A673 (cell line): ENCODE data around the gene SARDH. TPM values are rescaled to one million over a fixed set of nuclear protein-coding genes. Genes with fewer than 3 reads are reported as not detected.

Experiments used
- BruUV-seq: library from RNA; stranded (reverse); fragments of 400-500 nt; replicated peaks from 2 replicates; lab custom pipeline; 2021; lab: Mats Ljungman, UMichigan
- CTCF ChIA-PET: fragments of 300-600 bp; sonication (Branson Sonifier 250); formaldehyde crosslinking; loops from one replicate; lab custom pipeline; 2022; ENCODE audit warnings: antibody characterized with exemption; lab: Charles Lee
- POLR2A ChIA-PET: fragments of 300-600 bp; sonication (Branson Sonifier 250); formaldehyde crosslinking; loops from one replicate; lab custom pipeline; 2022; ENCODE audit warnings: antibody characterized with exemption; ENCODE audit not compliant: low non-redundant PET; lab: Charles Lee
- DNase-seq: peaks from one replicate; pipeline ENCODE4 v3.0.0-alpha.2; 2015; ENCODE audit warnings: low spot score
- H3K27ac ChIP-seq: fragments of 200-600 bp; sonication (generic); 2 replicates; pipeline ENCODE4 v1.5.1; 2016; ENCODE audit warnings: mixed run types, low read depth, mild to moderate bottlenecking, mixed read lengths, antibody characterized with exemption, low read length; ENCODE audit not compliant: poor library complexity, severe bottlenecking
- H3K27me3 ChIP-seq: fragments of 200-600 bp; sonication (generic); replicated peaks from 2 replicates; pipeline ENCODE4 v1.6.1; 2017; ENCODE audit warnings: mixed run types, low read depth, mild to moderate bottlenecking, mixed read lengths, antibody characterized with exemption, low read length; ENCODE audit not compliant: insufficient read depth, poor library complexity
- H3K36me3 ChIP-seq: fragments of 200-600 bp; sonication (generic); 2 replicates; pipeline ENCODE4 v1.6.1; 2016; ENCODE audit warnings: mixed run types, mild to moderate bottlenecking, mixed read lengths, antibody characterized with exemption, low read length; ENCODE audit not compliant: insufficient read depth, poor library complexity, severe bottlenecking
- H3K4me1 ChIP-seq: fragments of 200-600 bp; sonication (generic); 2 replicates; pipeline ENCODE4 v1.6.1; 2017; ENCODE audit warnings: mixed run types, mild to moderate bottlenecking, mixed read lengths, antibody characterized with exemption, low read length; ENCODE audit not compliant: insufficient read depth, poor library complexity, severe bottlenecking
- H3K4me3 ChIP-seq: fragments of 200-600 bp; sonication (generic); 2 replicates; pipeline ENCODE4 v1.5.1; 2016; ENCODE audit warnings: low read depth, mixed run types, mild to moderate bottlenecking, mixed read lengths, low read length; ENCODE audit not compliant: poor library complexity, severe bottlenecking
- H3K9me3 ChIP-seq: fragments of 200-600 bp; sonication (generic); 2 replicates; pipeline ENCODE4 v1.6.1; 2016; ENCODE audit warnings: mixed run types, low read depth, mild to moderate bottlenecking, mixed read lengths, antibody characterized with exemption, low read length; ENCODE audit not compliant: poor library complexity, severe bottlenecking
- EZH2 ChIP-seq: fragments of 200-600 bp; sonication (generic); IDR thresholded peaks from 2 replicates; pipeline ENCODE4 v1.6.1; 2017; ENCODE audit warnings: borderline replicate concordance, low read depth, mild to moderate bottlenecking, mixed read lengths, antibody characterized with exemption, low read length; ENCODE audit not compliant: poor library complexity, severe bottlenecking
- intact Hi-C: fragments of 100-400 bp; cut with micrococcal nuclease; formaldehyde crosslinking; loops from one replicate; pipeline ENCODE4 v1.10.0; 2022; ENCODE audit not compliant: unreplicated experiment
- total RNA-seq: library from RNA; stranded (reverse); gene quantifications from 2 replicates; pipeline ENCODE4 v1.2.3, GENCODE V29; 2021
- TF ChIP-seq, protein P1 (sequence below): fragments of 300-800, 200-600 bp; sonication (generic); conservative IDR thresholded peaks from 2 replicates; pipeline ENCODE4 v1.5.1; 2017; ENCODE audit warnings: low read depth, mild to moderate bottlenecking, antibody characterized with exemption, low read length, moderate library complexity, mixed read lengths

Gene SARDH
- total RNA-seq, 1 experiment from 2014 or later, result 0.37 TPM

DNA sequence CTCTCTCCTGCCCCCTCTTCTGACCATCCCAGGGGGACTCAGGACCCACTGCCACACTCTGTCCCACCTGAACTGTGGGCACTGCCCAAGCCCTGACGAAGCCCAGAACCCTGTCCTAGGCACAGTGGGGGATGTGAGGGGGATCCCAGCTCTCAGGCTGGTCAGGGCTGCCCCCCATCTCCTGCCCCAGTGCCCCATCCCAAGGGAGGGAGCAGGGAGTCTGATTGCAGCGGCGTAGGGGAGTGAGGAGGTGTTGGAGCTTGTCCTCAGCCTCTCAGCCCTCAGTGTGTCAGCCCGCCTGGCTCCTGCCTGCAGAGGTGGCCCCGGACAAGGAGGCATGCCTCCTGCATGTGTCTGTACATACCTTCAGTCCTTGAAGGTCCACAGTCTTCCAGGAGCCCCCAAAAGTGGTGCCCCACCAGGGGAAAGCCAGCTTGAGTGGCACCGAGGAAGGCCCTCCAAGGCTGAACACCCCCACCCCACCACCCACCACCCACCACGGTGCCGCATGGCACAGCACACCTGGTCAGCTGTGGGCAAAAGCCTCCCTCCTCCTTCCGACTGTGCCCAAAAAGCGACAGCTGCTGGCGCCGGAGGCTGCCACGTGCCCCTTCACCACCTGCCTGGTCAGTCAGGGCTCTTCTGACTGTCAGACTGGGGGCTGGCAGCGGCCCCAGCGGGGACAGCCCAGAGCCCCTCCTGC lies 930 bp downstream of the SARDH start:
- intact Hi-C loops, result no loop called here
- no peak overlapping the region for H3K27ac ChIP-seq

GRCh38 chr9:133735931-133736330 lies 2.2 kb downstream of the SARDH start:
- Histone ChIP-seq H3K27ac (no peak overlapping the region), H3K36me3 (no peaks in the 10 kb centered on the region), H3K9me3 (no peaks in the 10 kb centered on the region), H3K27me3 (no peaks in the 10 kb centered on the region), H3K4me1 (peaks cover 7% of the 10 kb centered on the region), H3K4me3 (no peak overlapping the region)
- BruUV-seq, result no TSS peak
- TF ChIP-seq, protein P1, sequence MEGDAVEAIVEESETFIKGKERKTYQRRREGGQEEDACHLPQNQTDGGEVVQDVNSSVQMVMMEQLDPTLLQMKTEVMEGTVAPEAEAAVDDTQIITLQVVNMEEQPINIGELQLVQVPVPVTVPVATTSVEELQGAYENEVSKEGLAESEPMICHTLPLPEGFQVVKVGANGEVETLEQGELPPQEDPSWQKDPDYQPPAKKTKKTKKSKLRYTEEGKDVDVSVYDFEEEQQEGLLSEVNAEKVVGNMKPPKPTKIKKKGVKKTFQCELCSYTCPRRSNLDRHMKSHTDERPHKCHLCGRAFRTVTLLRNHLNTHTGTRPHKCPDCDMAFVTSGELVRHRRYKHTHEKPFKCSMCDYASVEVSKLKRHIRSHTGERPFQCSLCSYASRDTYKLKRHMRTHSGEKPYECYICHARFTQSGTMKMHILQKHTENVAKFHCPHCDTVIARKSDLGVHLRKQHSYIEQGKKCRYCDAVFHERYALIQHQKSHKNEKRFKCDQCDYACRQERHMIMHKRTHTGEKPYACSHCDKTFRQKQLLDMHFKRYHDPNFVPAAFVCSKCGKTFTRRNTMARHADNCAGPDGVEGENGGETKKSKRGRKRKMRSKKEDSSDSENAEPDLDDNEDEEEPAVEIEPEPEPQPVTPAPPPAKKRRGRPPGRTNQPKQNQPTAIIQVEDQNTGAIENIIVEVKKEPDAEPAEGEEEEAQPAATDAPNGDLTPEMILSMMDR, result no peak
- TF ChIP-seq EZH2, result no peak
- no peak for DNase-seq
- POLR2A ChIA-PET, result interaction anchor here (0.6 kb wide), 1 partner anchor 23 kb away, joined by 3 read pairs; no protein-coding TSS in a partner anchor
- intact Hi-C loops, result no loop called here
- CTCF ChIA-PET, result no interaction called here

More for the DNA sequence above, 930 bp downstream of the SARDH start:
- no peak for TF ChIP-seq EZH2
- TF ChIP-seq, protein P1, result no peak
- no peaks in the 10 kb centered on the region for H3K9me3 ChIP-seq
- BruUV-seq, result no TSS peak
- POLR2A ChIA-PET, result no interaction called here
- no peak for DNase-seq
- H3K4me3 ChIP-seq, result peak overlapping the region; percentile 32
- no peaks in the 10 kb centered on the region for H3K27me3 ChIP-seq
- CTCF ChIA-PET, result no interaction called here
- H3K36me3 ChIP-seq, result no peaks in the 10 kb centered on the region
- peaks cover 7% of the 10 kb centered on the region for H3K4me1 ChIP-seq

DNA sequence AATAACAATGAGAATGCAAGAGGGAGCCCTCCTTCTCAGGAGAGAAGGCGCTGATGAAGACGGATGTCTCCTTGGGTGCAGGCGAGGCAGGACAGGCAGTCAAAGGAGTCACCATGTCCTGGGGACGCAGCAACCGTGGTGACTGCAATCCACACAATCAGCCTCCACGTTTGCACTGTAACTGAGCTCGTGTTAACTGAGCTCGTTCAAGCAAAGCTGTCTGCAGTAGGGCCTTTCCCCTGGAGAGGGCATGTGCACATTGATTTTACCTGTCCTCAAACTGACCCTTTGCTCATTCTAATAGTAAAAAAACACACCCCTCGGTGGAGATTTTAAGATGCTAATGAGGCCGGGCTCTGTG lies 2.8 kb downstream of the SARDH start:
- intact Hi-C loops, result no loop called here
- Histone ChIP-seq H3K4me1 (peaks cover 7% of the 10 kb centered on the region), H3K27ac (no peak overlapping the region), H3K27me3 (no peaks in the 10 kb centered on the region), H3K9me3 (no peaks in the 10 kb centered on the region), H3K36me3 (no peaks in the 10 kb centered on the region), H3K4me3 (no peak overlapping the region)
- TF ChIP-seq, protein P1, result no peak
- TF ChIP-seq EZH2, result no peak
- no TSS peak for BruUV-seq
- POLR2A ChIA-PET, result no interaction called here
- DNase-seq, result no peak
- CTCF ChIA-PET, result no interaction called here
